ENCODE data around the gene DYNLL2.
A peak's percentile ranks its signal among the peaks of the same experiment; 100 is the strongest.
"Not testable (repeated sequence)": the region's sequence is repeated elsewhere in the genome, so short reads cannot be mapped to it uniquely, and the experiment has no call there.

DYNLL2 gene

GRCh38 chr17:58073266-58073665 is 10.0 kb upstream of the DYNLL2 start:
- DNase-seq = not testable (repeated sequence)

- DNase-seq = not testable (repeated sequence)
These were observed 8.8 kb upstream of the DYNLL2 start for GRCh38 chr17:58074406-58074805.

DNA sequence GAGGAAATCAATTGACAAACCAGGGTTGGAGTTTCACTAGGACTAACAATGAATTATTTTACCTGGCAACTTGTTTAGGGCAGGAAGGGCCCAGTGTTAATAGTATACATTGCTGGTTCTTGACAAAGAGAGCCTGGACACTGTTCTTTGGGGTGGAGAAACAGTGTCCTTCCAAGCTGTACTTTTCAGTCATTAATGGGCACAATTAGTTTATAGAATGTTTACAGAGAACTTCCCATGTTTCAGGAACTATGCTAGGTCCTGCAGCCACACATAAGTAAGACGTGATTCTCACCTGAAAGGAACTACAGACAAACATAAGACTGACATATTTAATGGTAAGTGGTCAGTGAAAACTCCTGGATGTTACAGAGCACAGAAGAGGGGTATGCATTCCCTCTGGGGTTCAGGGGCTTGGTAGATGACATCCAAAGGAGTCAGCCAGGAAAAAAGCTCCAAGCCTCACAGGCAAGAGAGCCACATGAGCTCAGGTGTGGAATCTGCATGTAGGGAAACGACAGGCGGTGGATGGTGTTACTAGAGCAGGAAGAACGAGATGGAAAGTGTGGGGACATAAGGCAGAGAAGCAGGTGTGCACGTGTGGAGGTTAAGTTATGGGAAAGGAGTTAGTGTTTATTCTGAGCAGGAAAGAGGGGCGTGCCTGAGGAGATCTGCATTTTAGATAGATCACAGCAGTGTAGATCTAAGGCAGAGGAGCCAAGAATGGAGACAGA is 3.8 kb upstream of the DYNLL2 start:
- DNase-seq = no peak

GRCh38 chr17:58081646-58082340 is 1.4 kb upstream of the DYNLL2 start:
- DNase-seq = no peak

- DNase-seq = no peak
These were observed 814 bp upstream of the DYNLL2 start for GRCh38 chr17:58082341-58082869.

- peak; percentile 41 for DNase-seq
These were observed 485 bp downstream of the DYNLL2 start for GRCh38 chr17:58083491-58084316.

DNA sequence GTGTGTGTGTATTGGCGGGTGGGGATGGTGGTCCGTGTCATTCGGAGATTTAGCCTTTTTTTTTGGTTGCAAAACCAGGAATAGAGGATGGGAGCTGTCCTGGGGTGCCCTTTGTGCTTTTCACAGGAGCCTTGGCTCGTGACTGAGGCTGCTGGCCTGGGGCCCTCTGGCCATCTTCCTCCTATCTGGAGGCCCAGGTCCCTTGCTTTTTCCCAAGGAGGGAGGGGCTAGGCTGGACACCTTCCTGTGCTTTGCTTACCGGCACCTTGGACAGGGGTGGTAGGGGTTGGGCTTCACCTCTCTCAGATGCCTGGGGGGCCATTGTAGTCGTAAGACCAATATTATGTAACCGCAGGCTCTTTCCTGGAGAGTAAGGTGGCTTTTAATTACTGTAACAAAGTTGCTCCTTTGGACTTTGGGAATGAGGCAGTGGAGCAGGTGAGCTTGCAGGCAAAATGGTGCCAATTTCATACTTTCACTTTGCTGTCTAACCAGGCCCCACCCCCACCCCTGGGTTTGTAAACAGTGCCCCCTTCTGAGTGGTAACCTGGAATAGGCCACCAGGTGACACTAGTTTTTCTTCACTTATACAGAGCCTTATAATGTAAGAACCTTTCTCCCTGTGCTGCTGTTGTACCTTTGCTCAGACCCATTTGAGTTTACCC is 1.2 kb downstream of the DYNLL2 start:
- no peak for DNase-seq

- DNase-seq = no peak
These were observed 2.0 kb downstream of the DYNLL2 start for GRCh38 chr17:58085039-58085715.

- no peak for DNase-seq
These were observed 3.7 kb downstream of the DYNLL2 start for GRCh38 chr17:58086953-58087352.

DNA sequence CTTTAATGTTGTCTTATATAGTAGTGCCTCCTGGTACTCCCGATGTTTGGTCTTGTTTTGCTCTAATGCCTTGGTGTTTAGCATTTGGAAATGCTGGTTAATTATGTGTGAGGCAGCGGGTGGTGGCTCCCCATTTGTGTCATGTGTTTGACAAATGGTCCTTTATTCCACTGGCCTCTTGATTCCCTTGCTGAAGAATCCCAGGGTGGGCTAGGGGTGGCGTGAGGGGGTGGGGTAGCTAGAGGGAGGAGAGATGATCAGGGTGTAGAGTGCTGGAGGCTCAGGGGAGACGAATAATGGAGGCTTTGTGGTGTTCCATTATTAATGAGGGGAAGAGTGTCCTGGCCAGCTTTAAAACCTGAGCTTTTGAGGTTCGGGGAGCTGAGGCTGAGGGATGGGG is 5.4 kb downstream of the DYNLL2 start:
- DNase-seq = no peak

DNA sequence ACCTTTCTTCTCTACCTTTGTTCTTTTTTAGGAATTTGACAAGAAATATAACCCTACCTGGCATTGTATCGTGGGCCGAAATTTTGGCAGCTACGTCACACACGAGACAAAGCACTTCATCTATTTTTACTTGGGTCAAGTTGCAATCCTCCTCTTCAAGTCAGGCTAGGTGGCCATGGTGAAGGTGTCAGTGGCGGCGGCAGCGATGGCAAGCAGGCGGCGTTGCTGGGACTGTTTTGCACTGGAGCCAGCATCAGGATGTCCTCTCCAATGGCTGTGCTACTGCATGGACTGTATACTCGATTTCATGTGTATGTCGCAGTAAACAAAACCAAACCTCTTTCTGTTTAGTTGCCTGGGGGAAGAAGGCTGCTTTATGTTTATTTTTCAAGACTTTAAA is 5.9 kb downstream of the DYNLL2 start:
- DNase-seq = no peak

GRCh38 chr17:58091024-58091567 is 7.9 kb downstream of the DYNLL2 start:
- no peak for DNase-seq

- no peak for DNase-seq
These were observed 9.0 kb downstream of the DYNLL2 start for GRCh38 chr17:58092101-58092796.

- no peak for DNase-seq
These were observed 9.7 kb downstream of the DYNLL2 start for GRCh38 chr17:58092797-58093385.

DNA sequence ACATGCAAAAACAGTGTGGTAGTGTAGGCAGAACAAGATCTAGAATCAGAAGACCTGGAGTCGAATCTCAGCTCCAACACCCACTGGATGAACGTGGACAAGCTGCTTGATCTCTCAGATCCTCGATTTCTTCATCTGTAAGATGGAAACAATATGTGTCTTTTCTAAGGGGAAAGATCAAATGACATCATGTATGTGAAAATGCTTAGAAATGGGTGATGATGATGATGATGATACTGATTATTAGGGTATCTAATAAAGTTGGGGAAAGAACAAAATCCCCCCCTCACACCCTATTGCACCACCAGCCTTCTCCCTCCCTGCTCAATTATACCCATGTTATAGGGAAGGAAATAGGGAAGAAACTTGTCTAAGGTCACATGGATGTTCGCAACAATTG is 10.9 kb downstream of the DYNLL2 start:
- DNase-seq = no peak

- DNase-seq = no peak
These were observed 13.7 kb downstream of the DYNLL2 start for GRCh38 chr17:58096892-58097291.

GRCh38 chr17:58097384-58098088 is 14.3 kb downstream of the DYNLL2 start:
- DNase-seq = no peak

GRCh38 chr17:58100506-58100905 is 17.3 kb downstream of the DYNLL2 start:
- DNase-seq = no peak

- DNase-seq = not testable (repeated sequence)
These were observed 18.7 kb downstream of the DYNLL2 start for GRCh38 chr17:58101898-58102297.

GRCh38 chr17:58105093-58105492 is 21.9 kb downstream of the DYNLL2 start:
- DNase-seq = no peak
